GM18520 (cell line): ENCODE data around the gene MACROD2.
A peak's percentile ranks its signal among the peaks of the same experiment; 100 is the strongest.

Experiments
- ATAC-seq: cut with Tn5 transposase; IDR thresholded peaks from one replicate; pipeline ENCODE4 v1.9.1; 2021; ENCODE audit not compliant: unreplicated experiment

The MACROD2 gene

GRCh38 chr20:15296422-15296821 lies 1301.1 kb downstream of the MACROD2 start:
- no peak for ATAC-seq

DNA sequence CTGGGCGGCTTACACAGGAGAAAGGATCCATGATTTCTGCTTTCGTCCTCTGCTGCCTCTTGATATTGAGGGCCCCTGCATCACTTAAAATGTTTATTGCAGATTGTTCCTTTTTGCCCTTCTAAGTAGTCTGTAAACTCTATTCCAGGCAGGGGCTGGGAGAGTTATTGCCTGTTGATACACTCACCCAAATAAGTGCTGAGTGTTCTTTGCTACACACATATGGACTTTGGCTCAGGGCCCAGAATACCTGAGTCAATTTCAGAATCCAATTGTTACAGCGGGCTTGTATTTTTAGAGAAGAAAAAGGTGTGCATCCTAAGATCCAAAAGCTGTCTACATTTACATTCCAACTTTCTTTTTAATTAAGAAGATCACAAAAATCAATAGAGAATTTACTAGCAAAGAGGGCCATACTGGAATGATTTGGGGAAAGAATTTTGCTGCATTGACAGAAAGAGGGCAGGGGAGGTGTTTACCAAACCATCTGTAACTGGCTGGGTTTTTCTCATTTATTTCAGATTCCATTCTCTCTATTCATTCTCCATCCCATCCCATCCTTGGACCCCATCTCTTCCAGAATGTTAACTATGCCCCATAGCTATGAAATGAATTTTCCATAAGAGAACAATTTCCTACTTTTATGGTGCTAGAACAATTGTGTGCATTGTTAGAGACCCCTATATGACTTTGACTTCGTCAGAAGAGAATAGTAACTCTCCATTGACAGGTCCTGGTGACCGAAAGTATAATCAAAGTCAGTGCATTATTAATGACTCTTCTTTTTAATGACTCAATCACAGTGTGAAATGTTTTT lies 1302.0 kb downstream of the MACROD2 start:
- no peak for ATAC-seq

- no peak for ATAC-seq
Observed at GRCh38 chr20:15302075-15302474, 1306.8 kb downstream of the MACROD2 start.

DNA sequence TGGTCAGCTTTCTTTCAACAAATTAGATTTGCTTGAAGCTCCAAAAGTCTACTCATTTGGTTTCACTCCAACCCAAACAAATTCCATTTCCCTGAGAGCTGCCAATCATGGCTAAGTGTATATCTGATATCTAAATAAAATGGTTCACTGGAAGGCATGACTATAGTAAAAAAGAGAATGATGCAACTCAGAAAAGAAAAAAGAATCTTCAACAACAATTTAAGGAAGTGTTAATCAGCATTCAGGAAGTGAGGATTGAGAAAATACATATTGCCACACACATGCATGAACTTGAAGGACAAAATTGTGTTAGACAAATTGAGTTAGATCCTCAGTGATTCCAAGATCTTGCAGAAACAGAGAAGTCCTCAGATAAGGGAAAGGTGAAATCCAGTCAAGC lies 1315.0 kb downstream of the MACROD2 start:
- no peak for ATAC-seq

DNA sequence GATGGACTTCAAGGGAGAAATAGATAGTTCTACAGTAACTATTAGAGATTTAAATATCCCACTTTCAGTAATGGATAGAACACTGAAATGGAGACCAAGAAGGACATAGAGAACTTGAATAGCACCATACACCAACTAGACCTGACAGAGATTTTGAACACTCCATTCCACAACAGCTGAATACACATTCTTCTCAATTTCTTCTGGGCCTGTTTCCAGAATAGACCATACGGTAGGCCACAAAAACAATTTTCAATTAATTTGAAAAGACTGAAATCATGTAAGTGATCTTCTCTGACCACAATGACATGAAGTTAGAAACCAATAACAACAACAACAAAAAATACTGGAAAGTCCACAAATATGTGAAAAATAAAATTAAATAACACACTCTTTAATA lies 1321.2 kb downstream of the MACROD2 start:
- no peak for ATAC-seq

DNA sequence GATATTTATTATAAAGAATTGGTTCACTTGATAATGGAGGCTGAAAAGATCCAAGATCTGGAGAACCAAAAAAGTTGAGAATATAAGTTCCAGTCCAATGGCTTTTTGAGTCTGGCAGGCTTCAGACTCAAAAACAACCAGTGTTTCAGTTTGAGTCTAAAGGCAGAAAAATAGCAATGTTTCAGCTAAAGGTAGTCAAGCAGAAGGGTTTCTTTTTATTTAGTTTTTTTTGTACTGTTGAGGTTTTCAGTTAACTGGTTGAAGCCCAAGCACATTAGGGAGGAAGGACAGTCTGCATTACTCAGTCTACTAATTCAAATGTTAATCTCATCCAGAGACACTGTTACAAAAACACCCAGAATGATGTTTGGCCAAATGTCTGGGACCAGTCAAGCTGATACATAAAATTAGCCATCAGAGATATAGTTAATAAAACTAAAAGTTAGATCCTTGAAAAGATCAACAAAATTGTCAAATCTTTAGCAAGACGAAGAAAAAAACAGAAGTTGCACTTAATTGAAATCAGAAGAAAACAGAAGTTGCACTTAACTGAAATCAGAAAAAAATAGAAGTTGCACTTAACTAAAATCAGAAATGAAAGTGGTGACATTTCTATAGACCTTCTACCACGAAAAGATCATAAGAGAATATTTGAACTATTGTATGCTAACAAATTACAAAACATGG lies 1322.4 kb downstream of the MACROD2 start:
- ATAC-seq: peak; percentile 44

DNA sequence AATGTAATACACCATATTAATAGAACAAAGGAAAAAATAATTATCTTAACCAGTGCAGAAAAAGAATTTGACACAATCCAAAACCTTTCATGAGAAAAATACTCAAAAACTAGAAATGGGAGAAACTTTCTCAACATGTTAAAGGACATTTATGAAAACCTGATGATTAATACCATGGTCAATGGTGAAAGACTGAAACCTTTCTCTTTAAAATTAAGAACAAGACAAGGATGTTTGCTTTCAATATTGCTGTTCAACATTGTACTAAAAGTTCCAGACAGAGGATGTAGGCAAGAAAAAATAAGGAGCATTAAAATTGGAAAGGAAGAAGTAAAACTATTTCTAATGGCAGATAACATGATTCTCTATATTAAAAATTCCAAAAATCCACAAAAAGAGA lies 1323.4 kb downstream of the MACROD2 start:
- ATAC-seq: no peak

DNA sequence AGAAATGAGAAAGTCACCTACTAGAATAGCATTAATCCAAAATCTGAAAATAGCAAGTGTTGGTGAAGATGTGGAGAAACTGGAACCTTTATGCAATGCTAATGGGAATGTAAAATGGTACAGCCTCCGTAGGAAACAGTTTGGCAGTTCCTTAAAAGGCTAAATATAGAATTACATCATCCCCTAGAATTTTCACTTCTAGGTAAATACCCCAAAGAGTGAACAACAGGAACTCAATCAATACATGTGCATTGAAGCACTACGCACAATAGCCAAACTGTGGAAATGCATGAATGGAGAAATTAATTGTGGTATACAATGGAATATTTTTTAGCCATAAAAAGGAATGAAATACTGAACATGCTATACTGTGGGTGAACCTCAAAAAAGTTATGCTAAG lies 1324.1 kb downstream of the MACROD2 start:
- ATAC-seq: no peak

DNA sequence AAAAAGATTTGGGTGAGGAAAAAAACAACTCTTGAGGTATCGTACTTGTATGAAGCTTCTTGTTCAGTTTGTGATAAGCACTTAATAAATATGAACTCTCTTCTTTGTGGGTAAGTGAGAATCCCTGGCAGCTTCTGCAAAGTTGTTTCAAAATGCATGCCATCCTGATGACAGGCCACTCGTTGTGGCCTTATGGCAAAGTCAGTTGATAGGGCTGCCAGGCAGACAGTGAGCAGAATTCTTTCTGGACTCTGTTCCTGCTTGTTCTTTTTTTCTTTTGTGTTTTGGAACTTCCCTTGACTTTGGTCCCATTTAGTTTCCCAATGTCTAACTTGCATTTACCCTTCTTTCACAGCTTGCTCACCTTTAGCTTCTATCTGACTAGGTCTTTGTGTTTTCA lies 1325.6 kb downstream of the MACROD2 start:
- no peak for ATAC-seq

GRCh38 chr20:15327123-15327522 lies 1331.8 kb downstream of the MACROD2 start:
- no peak for ATAC-seq

DNA sequence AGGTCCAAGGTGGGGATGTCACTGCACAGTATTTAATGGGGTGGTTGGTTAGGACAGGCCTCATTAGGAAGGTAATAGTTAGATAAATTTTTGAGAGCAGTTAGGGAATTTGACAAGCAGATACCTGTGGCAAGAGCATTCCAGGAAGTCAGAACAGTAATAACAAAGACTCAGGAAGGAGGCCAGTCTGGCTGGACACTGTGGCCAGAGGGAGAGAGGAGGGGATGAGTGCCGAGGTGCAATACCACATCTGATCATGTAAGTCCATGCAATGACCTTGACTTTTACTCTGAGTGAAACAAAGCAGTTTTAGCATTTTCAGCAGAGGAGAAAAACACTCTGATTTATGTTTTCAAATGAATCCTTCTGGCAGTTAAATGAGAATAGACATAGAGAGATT lies 1332.8 kb downstream of the MACROD2 start:
- ATAC-seq: no peak

GRCh38 chr20:15332711-15333160 lies 1337.4 kb downstream of the MACROD2 start:
- peak; percentile 73 for ATAC-seq

DNA sequence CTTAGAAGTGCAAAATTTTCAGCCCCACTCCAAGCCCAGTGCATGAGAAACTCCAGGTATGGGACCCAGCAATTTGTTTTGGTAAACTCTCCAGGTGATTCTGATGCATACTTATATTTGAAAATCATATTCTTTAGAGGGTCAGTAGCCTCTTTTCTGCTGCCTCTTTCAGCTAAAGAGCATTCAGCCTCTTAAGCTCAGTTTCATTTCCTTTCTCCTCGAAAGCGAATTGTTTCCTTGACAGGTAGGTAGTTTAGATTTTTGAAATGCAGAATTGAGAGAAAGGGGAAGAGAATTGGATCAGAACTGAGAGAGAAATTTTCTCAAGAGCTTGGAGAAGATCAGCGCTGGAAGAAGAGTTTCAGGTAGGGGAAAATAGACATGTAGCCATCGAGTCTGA lies 1337.9 kb downstream of the MACROD2 start:
- peak; percentile 15 for ATAC-seq

DNA sequence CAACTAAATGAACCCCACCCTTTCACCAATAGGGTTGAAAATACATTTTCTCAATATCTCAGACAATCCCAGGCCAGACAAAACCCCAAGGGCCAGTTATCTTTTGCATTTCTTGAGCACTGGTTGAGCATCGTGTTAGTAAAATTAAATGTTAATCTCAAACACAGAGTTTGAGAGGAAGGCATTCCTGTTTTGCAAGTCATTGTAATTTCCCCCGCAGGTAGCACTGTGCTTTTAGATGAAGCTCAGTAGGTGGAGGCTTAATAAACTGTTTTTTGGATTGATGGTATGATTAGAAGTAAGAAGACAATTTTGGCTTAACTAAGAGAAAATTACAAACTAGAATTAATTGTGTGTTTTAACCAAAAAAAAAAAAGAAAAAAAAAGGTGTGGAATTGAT lies 1340.7 kb downstream of the MACROD2 start:
- ATAC-seq: no peak

DNA sequence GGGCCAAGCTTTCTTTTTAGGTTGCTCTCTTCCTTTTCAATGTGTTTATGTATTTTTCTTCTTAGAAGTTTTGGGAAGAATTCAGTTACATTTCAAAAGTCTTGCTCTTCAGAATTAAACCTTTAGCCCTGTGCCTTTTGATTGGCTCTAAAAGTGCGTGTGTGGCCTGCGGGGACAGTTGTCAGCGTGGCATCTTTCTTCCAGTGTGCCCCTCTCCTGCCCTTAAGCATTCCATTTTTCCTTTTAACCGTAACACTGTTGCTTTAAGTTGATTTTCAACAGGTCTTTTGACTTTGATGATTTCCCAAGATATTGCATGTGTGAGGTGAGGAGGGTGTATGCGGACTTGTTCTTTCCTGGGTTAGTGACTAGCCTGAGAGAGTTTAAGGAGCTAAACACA lies 1341.2 kb downstream of the MACROD2 start:
- no peak for ATAC-seq

GRCh38 chr20:15339264-15339663 lies 1343.9 kb downstream of the MACROD2 start:
- no peak for ATAC-seq

- ATAC-seq: no peak
Observed at GRCh38 chr20:15342991-15343523, 1347.7 kb downstream of the MACROD2 start.

GRCh38 chr20:15345287-15345686 lies 1350.0 kb downstream of the MACROD2 start:
- ATAC-seq: no peak

- ATAC-seq: no peak
Observed at GRCh38 chr20:15346657-15347280, 1351.5 kb downstream of the MACROD2 start.

GRCh38 chr20:15359056-15359455 lies 1363.7 kb downstream of the MACROD2 start:
- no peak for ATAC-seq

GRCh38 chr20:15362849-15363248 lies 1367.5 kb downstream of the MACROD2 start:
- no peak for ATAC-seq

DNA sequence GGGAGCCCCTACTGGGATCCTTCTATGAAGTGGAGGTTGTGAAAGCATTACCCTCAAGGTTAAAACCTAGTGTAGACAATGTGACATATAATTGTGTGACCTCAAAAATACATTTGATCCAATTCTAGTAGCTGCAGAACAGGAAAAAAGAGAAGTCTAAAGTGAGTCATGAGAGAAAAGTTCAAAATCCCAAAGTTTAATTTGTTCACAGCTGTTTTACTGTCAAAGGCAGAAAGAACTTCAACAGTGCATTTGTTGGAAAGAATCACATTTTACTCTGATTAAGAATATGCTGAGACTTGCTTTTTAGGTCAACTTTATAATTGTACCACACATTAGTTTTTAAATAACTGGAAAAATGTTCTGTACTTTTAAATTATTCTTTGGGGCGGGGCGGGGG lies 1369.5 kb downstream of the MACROD2 start:
- no peak for ATAC-seq
